HEK293 (cell line): ENCODE measurements around the gene RAB3C.

Source experiments
- CTCF ChIA-PET: fragments of 350-600 bp; formaldehyde crosslinking; extraction: SDS; loops from one replicate; lab custom pipeline; 2021; ENCODE audit warnings: antibody characterized with exemption; lab: Yijun Ruan, JAX
- POLR2A ChIA-PET: fragments of 300-600 bp; formaldehyde crosslinking; extraction: SDS; loops from one replicate; lab custom pipeline; 2020; ENCODE audit warnings: antibody characterized with exemption, inconsistent platforms; lab: Yijun Ruan, JAX
- H3K27ac ChIP-seq: fragments of 200-500 bp; sonication (Bioruptor generic); 2 replicates; pipeline ENCODE4 v1.5.1; 2014; ENCODE audit warnings: low read depth, low read length, control low read depth, inconsistent platforms; ENCODE audit errors: extremely low read depth
- H3K36me3 ChIP-seq, 2 experiments: fragments of 200-500 bp in 1 of 2; sonication (Bioruptor generic) in 1 of 2; 1 replicate in 1 of 2; 2 replicates in 1 of 2; pipeline ENCODE4 v1.5.1; 2014 to 2017; ENCODE audit warnings: inconsistent platforms in 2 of 2, low read length in 2 of 2; ENCODE audit not compliant: control insufficient read depth in 2 of 2, insufficient read depth in 1 of 2
- H3K4me1 ChIP-seq: fragments of 200-500 bp; sonication (Bioruptor generic); 2 replicates; pipeline ENCODE4 v1.5.1; 2014; ENCODE audit warnings: mild to moderate bottlenecking, low read length, inconsistent platforms; ENCODE audit not compliant: control insufficient read depth, insufficient read depth
- H3K4me3 ChIP-seq: 2 replicates; pipeline ENCODE4 v1.5.1; 2011; ENCODE audit warnings: low read depth, mild to moderate bottlenecking, control low read depth, low read length, moderate library complexity
- H3K9me3 ChIP-seq: fragments of 200-500 bp; sonication (Bioruptor generic); 2 replicates; pipeline ENCODE4 v1.5.1; 2014; ENCODE audit warnings: low read depth, low read length, inconsistent platforms; ENCODE audit not compliant: control insufficient read depth, insufficient read depth
- GFI1B ChIP-seq: fragments of 450-650 bp; formaldehyde crosslinking; IDR thresholded peaks from 2 replicates; pipeline ENCODE4 v1.5.1; 2016; ENCODE audit warnings: missing biosample characterization, missing genetic modification characterization
- GLIS2 ChIP-seq: fragments of 450-650 bp; formaldehyde crosslinking; IDR thresholded peaks from 2 replicates; pipeline ENCODE4 v1.5.1; 2016; ENCODE audit warnings: missing biosample characterization, missing genetic modification characterization
- TRIM28 ChIP-seq: IDR thresholded peaks from 2 replicates; pipeline ENCODE4 v1.6.1; 2011; ENCODE audit warnings: low read length, control low read depth, borderline replicate concordance
- YY1 ChIP-seq: fragments of 450-650 bp; formaldehyde crosslinking; IDR thresholded peaks from 2 replicates; pipeline ENCODE4 v1.5.1; 2018; ENCODE audit warnings: missing biosample characterization, missing genetic modification characterization
- ZBTB48 ChIP-seq: fragments of 450-650 bp; formaldehyde crosslinking; IDR thresholded peaks from 2 replicates; pipeline ENCODE4 v1.5.1; 2016; ENCODE audit warnings: missing biosample characterization, missing genetic modification characterization
- ZEB2 ChIP-seq: fragments of 450-650 bp; formaldehyde crosslinking; IDR thresholded peaks from 2 replicates; pipeline ENCODE4 v1.5.1; 2016; ENCODE audit warnings: missing biosample characterization, missing genetic modification characterization
- ZNF157 ChIP-seq: fragments of 450-650 bp; formaldehyde crosslinking; IDR thresholded peaks from 2 replicates; pipeline ENCODE4 v1.5.1; 2016; ENCODE audit warnings: missing biosample characterization, missing genetic modification characterization
- ZNF2 ChIP-seq: fragments of 450-650 bp; formaldehyde crosslinking; IDR thresholded peaks from 2 replicates; pipeline ENCODE4 v1.5.1; 2016; ENCODE audit warnings: missing biosample characterization, missing genetic modification characterization
- ZNF426 ChIP-seq: fragments of 450-650 bp; formaldehyde crosslinking; IDR thresholded peaks from 2 replicates; pipeline ENCODE4 v1.5.1; 2017; ENCODE audit warnings: missing biosample characterization, missing genetic modification characterization, mild to moderate bottlenecking, inconsistent platforms, moderate library complexity
- ZNF645 ChIP-seq: fragments of 450-650 bp; formaldehyde crosslinking; IDR thresholded peaks from 2 replicates; pipeline ENCODE4; 2016; ENCODE audit warnings: missing biosample characterization, missing genetic modification characterization
- TF ChIP-seq, protein P1 (sequence below): fragments of 450-650 bp; formaldehyde crosslinking; IDR thresholded peaks from 2 replicates; pipeline ENCODE4 v1.5.1; 2016; ENCODE audit warnings: missing biosample characterization, missing genetic modification characterization
- TF ChIP-seq, protein P2 (sequence below): fragments of 450-650 bp; formaldehyde crosslinking; IDR thresholded peaks from 2 replicates; pipeline ENCODE4 v1.5.1; 2016; ENCODE audit warnings: missing biosample characterization, missing genetic modification characterization
- TF ChIP-seq, protein P3 (sequence below): fragments of 450-650 bp; formaldehyde crosslinking; IDR thresholded peaks from 2 replicates; pipeline ENCODE4 v1.5.1; 2016; ENCODE audit warnings: missing biosample characterization, missing genetic modification characterization

Gene RAB3C

GRCh38 chr5:58750036-58750435 is 167.2 kb downstream of the RAB3C start:
- TF ChIP-seq YY1 (no peak), ZBTB48 (no peak), ZNF426 (tag by site-specific recombination) (no peak), ZNF157 (tag by site-specific recombination) (no peak), ZNF645 (tag by site-specific recombination) (no peak), ZNF2 (tag by site-specific recombination) (no peak)
- POLR2A ChIA-PET: no interaction called here
- Histone ChIP-seq H3K36me3 (no peaks in the 10 kb centered on the region), H3K27ac (no peak overlapping the region), H3K4me1 (no peaks in the 10 kb centered on the region), H3K4me3 (no peak overlapping the region), H3K9me3 (no peaks in the 10 kb centered on the region)
- CTCF ChIA-PET: interaction anchor here (1.1 kb wide), 1 partner anchor 12 kb away, joined by 4 read pairs; no protein-coding TSS in a partner anchor

DNA sequence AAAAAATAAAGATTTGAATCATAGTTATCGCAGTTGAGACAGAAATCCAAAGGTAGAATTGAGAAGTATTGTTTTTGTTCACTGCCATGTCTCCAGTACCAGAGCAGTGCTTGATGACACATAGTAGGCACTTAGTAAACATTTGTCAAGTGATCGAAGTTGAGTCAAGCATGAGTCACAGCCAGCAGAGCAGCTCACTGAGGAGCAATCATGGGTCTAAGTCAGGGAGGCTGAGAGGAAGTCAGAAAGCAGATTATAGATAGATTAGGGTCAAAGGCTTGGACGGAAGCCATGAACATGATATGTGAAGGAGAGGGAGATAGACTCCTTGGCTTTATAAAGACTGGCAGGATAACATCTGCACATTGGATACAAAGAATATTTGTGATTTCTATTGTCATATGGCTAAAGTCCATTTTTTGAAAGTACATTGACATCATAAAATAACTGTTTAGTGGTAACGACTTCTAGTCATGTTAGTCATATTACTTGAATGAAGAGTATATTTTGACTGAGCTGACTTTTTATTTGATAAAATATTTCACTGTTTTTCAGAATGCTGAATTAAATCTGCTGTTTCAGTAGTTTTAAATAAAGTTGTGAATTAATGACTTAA is 168.5 kb downstream of the RAB3C start:
- TF ChIP-seq, protein P1, sequence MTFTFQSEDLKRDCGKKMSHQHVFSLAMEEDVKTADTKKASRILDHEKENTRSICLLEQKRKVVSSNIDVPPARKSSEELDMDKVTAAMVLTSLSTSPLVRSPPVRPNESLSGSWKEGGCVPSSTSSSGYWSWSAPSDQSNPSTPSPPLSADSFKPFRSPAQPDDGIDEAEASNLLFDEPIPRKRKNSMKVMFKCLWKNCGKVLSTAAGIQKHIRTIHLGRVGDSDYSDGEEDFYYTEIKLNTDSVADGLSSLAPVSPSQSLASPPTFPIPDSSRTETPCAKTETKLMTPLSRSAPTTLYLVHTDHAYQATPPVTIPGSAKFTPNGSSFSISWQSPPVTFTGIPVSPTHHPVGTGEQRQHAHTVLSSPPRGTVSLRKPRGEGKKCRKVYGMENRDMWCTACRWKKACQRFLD (tag by site-specific recombination): no peak
- TF ChIP-seq GLIS2 (tag by site-specific recombination): no peak
- TF ChIP-seq, protein P2, sequence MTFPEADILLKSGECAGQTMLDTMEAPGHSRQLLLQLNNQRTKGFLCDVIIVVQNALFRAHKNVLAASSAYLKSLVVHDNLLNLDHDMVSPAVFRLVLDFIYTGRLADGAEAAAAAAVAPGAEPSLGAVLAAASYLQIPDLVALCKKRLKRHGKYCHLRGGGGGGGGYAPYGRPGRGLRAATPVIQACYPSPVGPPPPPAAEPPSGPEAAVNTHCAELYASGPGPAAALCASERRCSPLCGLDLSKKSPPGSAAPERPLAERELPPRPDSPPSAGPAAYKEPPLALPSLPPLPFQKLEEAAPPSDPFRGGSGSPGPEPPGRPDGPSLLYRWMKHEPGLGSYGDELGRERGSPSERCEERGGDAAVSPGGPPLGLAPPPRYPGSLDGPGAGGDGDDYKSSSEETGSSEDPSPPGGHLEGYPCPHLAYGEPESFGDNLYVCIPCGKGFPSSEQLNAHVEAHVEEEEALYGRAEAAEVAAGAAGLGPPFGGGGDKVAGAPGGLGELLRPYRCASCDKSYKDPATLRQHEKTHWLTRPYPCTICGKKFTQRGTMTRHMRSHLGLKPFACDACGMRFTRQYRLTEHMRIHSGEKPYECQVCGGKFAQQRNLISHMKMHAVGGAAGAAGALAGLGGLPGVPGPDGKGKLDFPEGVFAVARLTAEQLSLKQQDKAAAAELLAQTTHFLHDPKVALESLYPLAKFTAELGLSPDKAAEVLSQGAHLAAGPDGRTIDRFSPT (tag by site-specific recombination): 0 out of 2 replicates have a peak, but pooled peaks have one; percentile 37
- TF ChIP-seq GFI1B: no peak
- peak; percentile 59; the same call in 1 of the 2 replicates for TF ChIP-seq TRIM28
- POLR2A ChIA-PET: no interaction called here

GRCh38 chr5:58752104-58752503 is 169.2 kb downstream of the RAB3C start:
- Histone ChIP-seq H3K4me3 (no peak overlapping the region), H3K36me3 (no peaks in the 10 kb centered on the region), H3K4me1 (no peaks in the 10 kb centered on the region), H3K9me3 (no peaks in the 10 kb centered on the region), H3K27ac (no peak overlapping the region)
- ChIA-PET CTCF (interaction anchor here (1.3 kb wide), 1 partner anchor 98 kb away, joined by 3 read pairs; no protein-coding TSS in a partner anchor), POLR2A (no interaction called here)
- TF ChIP-seq, protein P3, sequence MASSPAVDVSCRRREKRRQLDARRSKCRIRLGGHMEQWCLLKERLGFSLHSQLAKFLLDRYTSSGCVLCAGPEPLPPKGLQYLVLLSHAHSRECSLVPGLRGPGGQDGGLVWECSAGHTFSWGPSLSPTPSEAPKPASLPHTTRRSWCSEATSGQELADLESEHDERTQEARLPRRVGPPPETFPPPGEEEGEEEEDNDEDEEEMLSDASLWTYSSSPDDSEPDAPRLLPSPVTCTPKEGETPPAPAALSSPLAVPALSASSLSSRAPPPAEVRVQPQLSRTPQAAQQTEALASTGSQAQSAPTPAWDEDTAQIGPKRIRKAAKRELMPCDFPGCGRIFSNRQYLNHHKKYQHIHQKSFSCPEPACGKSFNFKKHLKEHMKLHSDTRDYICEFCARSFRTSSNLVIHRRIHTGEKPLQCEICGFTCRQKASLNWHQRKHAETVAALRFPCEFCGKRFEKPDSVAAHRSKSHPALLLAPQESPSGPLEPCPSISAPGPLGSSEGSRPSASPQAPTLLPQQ (tag by site-specific recombination): no peak
- TF ChIP-seq ZNF2 (tag by site-specific recombination) (no peak), ZEB2 (tag by site-specific recombination) (no peak)

More for the DNA sequence above, 168.5 kb downstream of the RAB3C start:
- no peak overlapping the region for H3K4me3 ChIP-seq
- H3K27ac ChIP-seq: no peak overlapping the region
- no peaks in the 10 kb centered on the region for H3K36me3 ChIP-seq
- no peaks in the 10 kb centered on the region for H3K4me1 ChIP-seq
- CTCF ChIA-PET: no interaction called here
- no peaks in the 10 kb centered on the region for H3K9me3 ChIP-seq
